ENCODE results near the gene POLR1C.

The POLR1C gene

DNA sequence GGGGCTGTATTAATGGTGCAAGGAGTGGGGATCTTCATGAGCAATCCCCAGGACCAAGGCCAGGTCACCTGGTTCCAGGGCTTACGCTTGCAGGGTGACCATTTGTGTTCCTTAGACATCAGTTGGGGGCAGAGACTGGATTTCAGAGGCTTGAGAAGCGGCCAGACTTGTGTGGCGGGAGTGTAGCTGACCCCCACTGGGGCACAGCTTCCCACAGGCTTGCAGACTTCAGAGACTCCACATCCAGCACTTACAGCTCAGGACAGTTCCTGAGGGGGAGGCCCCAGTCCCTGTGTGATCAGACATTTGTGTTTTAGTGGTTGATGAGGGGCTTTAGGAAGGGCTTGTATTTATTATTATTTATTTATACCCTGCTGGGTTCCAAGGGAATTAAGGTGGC, 24.2 kb upstream of the POLR1C start:
- peak; percentile 50 for DNase-seq (ENCODE audit: low read depth)

DNA sequence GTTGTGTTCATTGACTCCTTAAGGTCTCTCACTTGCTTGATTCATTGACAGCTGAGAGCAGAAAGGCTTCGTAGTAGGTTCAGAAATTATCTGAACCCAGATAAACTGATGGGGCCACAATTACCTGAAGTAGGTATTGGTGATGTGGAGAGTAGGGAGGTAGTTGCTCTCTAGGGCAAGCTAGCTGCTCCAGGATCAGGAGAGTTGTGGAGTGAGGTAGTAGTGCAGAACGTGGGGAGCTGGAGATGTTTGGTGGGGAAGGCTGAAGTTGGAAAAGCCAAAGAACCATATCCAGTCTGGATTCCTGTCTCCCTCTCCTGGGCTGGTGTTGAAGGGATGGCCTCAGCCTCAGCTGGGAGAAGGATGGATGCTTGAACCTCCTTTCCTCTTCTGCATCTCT, 23.7 kb upstream of the POLR1C start:
- no peak overlapping the region for H3K4me3 ChIP-seq (ENCODE audit: low read depth, low read length)
- TF ChIP-seq, protein P1, sequence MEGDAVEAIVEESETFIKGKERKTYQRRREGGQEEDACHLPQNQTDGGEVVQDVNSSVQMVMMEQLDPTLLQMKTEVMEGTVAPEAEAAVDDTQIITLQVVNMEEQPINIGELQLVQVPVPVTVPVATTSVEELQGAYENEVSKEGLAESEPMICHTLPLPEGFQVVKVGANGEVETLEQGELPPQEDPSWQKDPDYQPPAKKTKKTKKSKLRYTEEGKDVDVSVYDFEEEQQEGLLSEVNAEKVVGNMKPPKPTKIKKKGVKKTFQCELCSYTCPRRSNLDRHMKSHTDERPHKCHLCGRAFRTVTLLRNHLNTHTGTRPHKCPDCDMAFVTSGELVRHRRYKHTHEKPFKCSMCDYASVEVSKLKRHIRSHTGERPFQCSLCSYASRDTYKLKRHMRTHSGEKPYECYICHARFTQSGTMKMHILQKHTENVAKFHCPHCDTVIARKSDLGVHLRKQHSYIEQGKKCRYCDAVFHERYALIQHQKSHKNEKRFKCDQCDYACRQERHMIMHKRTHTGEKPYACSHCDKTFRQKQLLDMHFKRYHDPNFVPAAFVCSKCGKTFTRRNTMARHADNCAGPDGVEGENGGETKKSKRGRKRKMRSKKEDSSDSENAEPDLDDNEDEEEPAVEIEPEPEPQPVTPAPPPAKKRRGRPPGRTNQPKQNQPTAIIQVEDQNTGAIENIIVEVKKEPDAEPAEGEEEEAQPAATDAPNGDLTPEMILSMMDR (IDR thresholded peaks at IDR 0.05; ENCODE audit: low read depth, low read length, missing control alignments) = no peak
- DNase-seq (ENCODE audit: low read depth) = no peak
- in situ Hi-C loops (cut with HindIII; ENCODE audit: low sequenced_read_pairs) = no loop called here

More for the DNA sequence above, 24.2 kb upstream of the POLR1C start:
- in situ Hi-C loops (cut with HindIII; ENCODE audit: low sequenced_read_pairs) = no loop called here
- TF ChIP-seq, protein P1 (IDR thresholded peaks at IDR 0.05; ENCODE audit: low read depth, low read length, missing control alignments) = no peak
- H3K4me3 ChIP-seq (ENCODE audit: low read depth, low read length) = no peak overlapping the region

DNA sequence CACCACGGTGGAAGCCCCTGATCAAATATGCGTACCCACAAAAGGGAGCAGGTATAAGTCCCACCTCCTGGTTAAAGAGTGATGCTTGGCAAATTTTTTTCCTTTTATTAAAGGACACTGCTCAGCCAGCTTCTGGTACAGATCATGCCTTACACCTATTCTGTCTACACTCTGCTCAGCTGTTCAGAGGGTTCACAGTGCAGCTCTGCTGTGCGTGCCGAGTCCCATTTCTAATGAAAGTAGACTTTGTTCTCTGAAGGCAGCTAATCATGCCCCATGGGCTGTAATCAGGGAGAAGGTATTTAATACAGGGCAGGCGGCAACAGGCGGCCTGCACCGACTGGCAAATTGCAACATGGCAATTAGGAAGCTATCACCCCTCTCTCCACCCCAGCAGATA, 23.1 kb upstream of the POLR1C start:
- in situ Hi-C loops (cut with HindIII; ENCODE audit: low sequenced_read_pairs) = no loop called here
- TF ChIP-seq, protein P1 (IDR thresholded peaks at IDR 0.05; ENCODE audit: low read depth, low read length, missing control alignments) = no peak
- no peak for DNase-seq (ENCODE audit: low read depth)
- no peak overlapping the region for H3K4me3 ChIP-seq (ENCODE audit: low read depth, low read length)

DNA sequence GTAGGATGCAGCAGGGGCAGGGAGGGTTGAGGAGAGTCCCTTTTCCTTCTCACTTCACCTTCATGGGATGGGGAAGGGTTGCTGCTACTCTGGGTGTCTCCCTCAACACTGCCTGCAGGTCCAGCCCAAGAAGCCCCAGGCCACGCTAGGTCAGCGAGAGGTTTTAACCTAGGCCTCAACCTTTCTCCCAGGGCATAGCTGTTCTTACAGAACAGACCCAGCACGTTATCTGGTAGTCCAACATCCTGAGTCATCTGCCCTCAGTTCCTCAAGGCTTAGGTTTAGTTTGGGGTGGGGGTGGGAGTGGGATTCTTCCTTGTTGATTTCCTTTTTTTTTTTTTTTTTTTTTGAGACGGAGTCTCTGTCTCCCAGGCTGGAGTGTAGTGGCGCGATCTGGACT, 22.6 kb upstream of the POLR1C start:
- no peak overlapping the region for H3K4me3 ChIP-seq (ENCODE audit: low read depth, low read length)
- in situ Hi-C loops (cut with HindIII; ENCODE audit: low sequenced_read_pairs) = no loop called here
- TF ChIP-seq, protein P1 (IDR thresholded peaks at IDR 0.05; ENCODE audit: low read depth, low read length, missing control alignments) = no peak
- DNase-seq (ENCODE audit: low read depth) = no peak

DNA sequence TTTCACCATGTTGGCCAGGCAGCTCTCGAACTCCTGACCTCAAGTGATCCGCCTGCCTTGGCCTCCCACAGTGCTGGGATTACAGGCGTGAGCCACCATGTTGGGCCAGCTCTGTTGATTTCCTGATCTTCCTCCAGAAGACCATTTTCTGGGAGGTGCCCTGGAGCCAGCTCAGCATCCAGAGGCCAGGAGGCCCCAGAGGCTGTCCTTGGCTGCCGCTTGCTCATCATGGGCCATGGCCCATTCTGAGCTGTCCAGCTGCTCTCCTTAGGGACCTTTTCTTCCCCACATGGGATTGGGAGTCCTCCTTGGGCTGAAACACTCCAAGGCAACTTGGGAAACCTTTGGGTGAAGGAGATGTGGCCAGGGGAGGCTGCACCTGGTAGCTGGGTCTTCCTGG, 22.1 kb upstream of the POLR1C start:
- no peak overlapping the region for H3K4me3 ChIP-seq (ENCODE audit: low read depth, low read length)
- TF ChIP-seq, protein P1 (IDR thresholded peaks at IDR 0.05; ENCODE audit: low read depth, low read length, missing control alignments) = no peak
- in situ Hi-C loops (cut with HindIII; ENCODE audit: low sequenced_read_pairs) = no loop called here
- no peak for DNase-seq (ENCODE audit: low read depth)

DNA sequence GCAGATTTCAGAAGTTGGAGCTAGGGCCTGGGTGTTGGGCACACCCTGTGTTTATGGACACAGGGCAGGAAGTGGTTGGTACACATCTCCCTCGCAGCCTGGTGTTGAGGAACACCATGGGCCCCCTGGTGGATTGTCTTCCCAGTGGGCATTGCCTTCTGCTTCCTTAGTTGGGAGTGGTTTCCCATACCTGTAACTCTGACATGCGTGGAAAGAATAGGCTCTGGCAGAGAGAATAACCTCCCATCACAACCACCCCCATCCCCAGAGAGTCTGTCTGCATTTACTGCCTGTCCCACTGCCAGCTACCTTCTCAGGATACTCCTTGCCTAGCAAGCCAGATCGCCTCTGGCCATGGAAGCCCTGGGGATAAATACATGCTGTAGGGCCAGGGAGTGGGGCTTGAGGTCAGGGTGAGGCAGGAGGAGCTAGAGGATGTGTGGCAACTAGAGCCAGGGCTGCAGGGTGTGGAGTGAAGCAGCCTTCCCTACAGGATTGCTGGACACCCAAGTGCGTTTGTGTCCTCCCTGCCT, 21.4 kb upstream of the POLR1C start:
- TF ChIP-seq, protein P1 (IDR thresholded peaks at IDR 0.05; ENCODE audit: low read depth, low read length, missing control alignments) = no peak
- no peak for DNase-seq (ENCODE audit: low read depth)
- in situ Hi-C loops (cut with HindIII; ENCODE audit: low sequenced_read_pairs) = no loop called here
- no peak overlapping the region for H3K4me3 ChIP-seq (ENCODE audit: low read depth, low read length)
